HepG2 (cell line): ENCODE results near the gene MMP3.

Experiments used
- IRF1 ChIP-seq: sonication (generic); formaldehyde crosslinking; IDR thresholded peaks from 2 replicates; pipeline ENCODE4 v1.4.0; 2020; ENCODE audit warnings: low read depth, mild to moderate bottlenecking, missing genetic modification reagents
- POLR2A ChIP-seq, 2 experiments: IDR thresholded peaks; 2 replicates each; pipeline ENCODE4 v1.6.1; 2011; ENCODE audit warnings: low read depth in 2 of 2, low read length in 2 of 2, mild to moderate bottlenecking in 1 of 2, moderate library complexity in 1 of 2; ENCODE audit not compliant: insufficient read depth in 1 of 2
- POLR2AphosphoS5 ChIP-seq: IDR thresholded peaks from 2 replicates; pipeline ENCODE4 v1.6.1; 2012; ENCODE audit warnings: low read depth, low read length

- TF ChIP-seq POLR2AphosphoS5 (no peak), POLR2A (IDR thresholded peaks at IDR 0.05; ENCODE audit: insufficient read depth in 1 of 2, low read depth in 2 of 2, low read length in 2 of 2) (no peak), IRF1 (CRISPR knock-in tag) (no peak)
These were observed at the start of gene MMP3 for GRCh38 chr11:102843489-102843888.
